Activated T-cell treated with anti-CD3 and anti-CD28 coated beads for 1 hour (primary cell): ENCODE data around the gene USP21.
"Not testable (repeated sequence)": the region's sequence is repeated elsewhere in the genome, so short reads cannot be mapped to it uniquely, and the experiment has no call there.

Experiments used
- DNase-seq: peaks from one replicate; pipeline ENCODE4 v3.0.0-alpha.2; 2020; ENCODE audit warnings: low read depth

USP21 gene, protein sequence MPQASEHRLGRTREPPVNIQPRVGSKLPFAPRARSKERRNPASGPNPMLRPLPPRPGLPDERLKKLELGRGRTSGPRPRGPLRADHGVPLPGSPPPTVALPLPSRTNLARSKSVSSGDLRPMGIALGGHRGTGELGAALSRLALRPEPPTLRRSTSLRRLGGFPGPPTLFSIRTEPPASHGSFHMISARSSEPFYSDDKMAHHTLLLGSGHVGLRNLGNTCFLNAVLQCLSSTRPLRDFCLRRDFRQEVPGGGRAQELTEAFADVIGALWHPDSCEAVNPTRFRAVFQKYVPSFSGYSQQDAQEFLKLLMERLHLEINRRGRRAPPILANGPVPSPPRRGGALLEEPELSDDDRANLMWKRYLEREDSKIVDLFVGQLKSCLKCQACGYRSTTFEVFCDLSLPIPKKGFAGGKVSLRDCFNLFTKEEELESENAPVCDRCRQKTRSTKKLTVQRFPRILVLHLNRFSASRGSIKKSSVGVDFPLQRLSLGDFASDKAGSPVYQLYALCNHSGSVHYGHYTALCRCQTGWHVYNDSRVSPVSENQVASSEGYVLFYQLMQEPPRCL

GRCh38 chr1:161159087-161159912 is at the start of gene USP21:
TSS of gene USP21 (plus strand) at chr1:161159500. CDS start at chr1:161160641, 1,141 bp downstream.
- peak; percentile 90 for DNase-seq

GRCh38 chr1:161111117-161111516 is 48.2 kb upstream of the USP21 start:
- DNase-seq = no peak

- no peak for DNase-seq
Observed at GRCh38 chr1:161111527-161111926, 47.8 kb upstream of the USP21 start.

- no peak for DNase-seq
Observed at GRCh38 chr1:161113915-161114314, 45.4 kb upstream of the USP21 start.

DNA sequence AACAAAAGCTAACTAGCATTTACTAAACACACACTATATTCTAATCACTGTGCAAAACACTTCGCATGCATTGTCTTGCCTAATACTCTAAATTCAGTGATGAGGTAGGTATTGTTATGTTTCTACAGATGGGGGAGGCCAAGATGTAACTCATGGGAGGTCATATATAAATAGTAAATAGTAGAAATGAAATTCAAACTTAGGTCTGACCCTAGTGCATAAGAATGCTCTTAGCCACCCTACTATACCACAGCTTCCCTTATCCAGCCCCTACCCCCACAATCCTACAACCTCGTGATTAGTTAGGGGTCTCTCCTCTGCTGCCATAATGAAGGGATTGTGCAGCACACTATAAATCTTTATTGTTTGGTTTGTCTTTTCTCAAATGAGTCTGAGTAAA is 44.7 kb upstream of the USP21 start:
- no peak for DNase-seq

DNA sequence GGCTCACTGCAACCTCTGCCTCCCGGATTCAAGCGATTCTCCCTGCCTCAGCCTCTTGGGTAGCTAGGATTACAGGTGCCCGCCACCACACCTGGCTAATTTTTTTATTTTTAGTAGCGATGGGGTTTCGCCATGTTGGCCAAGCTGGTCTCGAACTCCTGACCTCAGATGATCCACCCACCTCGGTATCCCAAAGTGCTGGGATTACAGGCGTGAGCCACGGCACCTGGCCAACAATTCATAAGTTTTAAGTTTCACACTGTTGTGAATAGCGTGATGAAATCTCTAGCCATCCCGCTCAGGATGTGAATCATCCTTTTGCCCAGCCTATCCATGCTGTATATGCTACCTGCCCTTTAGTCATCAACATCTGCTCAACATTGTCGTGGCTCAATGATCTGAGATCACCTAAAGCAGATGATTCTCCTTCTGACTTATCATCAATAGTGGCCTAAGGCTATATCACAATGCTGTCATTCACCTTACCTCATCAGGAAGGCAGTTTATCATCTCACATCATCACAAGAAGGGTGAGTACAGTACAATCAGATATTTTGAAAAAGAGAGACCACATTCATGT is 44.1 kb upstream of the USP21 start:
- DNase-seq = no peak

DNA sequence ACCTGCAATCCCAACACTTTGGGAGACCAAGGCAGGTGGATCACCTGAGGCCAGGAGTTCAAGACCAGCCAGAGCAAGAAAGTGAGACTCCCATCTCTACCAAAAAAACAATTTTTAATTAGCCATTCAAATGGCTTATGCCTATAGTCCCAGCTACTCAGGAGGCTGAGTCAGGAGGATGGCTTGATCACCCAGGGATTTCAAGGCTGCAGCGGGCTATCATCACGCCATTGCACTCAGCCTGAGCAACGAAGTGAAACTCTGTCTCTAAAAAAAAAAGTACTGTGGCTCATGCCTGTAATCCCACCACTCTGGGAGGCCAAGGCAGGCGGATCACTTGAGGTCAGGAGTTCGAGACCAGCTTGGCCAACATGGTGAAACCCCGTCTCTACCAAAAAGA is 43.3 kb upstream of the USP21 start:
- not testable (repeated sequence) for DNase-seq

GRCh38 chr1:161117759-161118581 is 41.3 kb upstream of the USP21 start, which contains the start of the genes NIT1 and PFDN2:
TSS of gene NIT1 (plus strand) at chr1:161118105. CDS start at chr1:161118177, 72 bp downstream.
TSS of gene PFDN2 (minus strand) at chr1:161118037. CDS start at chr1:161118026, 11 bp downstream.
- peak; percentile 72 for DNase-seq

DNA sequence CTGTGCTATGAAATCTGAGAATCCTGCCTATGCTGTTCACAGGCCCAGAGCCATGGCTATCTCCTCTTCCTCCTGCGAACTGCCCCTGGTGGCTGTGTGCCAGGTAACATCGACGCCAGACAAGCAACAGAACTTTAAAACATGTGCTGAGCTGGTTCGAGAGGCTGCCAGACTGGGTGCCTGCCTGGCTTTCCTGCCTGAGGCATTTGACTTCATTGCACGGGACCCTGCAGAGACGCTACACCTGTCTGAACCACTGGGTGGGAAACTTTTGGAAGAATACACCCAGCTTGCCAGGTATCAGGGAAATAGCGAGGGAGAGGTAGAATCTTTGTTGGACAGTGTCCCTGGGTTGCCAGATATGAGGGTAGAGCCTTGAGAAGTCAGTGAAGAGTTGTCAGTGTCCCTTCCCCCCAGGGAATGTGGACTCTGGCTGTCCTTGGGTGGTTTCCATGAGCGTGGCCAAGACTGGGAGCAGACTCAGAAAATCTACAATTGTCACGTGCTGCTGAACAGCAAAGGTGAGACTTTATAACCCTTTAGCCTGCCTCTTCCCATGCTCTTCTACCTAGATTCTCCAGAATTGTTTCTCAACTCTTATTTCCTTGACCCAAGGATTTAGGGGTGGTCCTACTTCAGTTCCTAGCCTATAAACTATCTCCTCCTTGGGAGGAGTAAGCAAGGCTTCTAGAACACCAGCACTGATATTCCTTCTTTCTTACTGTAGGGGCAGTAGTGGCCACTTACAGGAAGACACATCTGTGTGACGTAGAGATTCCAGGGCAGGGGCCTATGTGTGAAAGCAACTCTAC is 40.0 kb upstream of the USP21 start:
- DNase-seq = peak; percentile 24

- no peak for DNase-seq
Observed at GRCh38 chr1:161121042-161121650, 38.2 kb upstream of the USP21 start.

DNA sequence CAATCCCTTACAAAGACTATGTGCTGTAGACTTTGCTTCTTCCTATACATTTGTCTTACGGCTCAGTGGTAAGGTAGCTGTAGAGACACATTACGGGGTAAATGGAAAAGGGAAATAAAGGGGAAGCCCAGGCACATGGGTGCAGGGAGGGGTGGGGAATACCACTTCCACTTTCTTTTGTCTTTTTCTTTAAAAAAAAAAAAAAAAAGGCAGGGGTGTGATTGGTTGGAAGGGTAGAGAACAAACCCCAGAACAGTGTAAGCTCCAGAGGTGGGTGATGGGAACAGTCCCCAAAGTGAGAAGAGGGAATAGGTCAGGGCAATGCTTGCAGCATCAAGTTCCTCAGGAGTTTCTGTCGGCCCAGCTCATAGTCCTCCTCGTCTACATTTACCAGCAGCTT is 37.5 kb upstream of the USP21 start:
- no peak for DNase-seq

- DNase-seq = no peak
Observed at GRCh38 chr1:161122967-161123366, 36.3 kb upstream of the USP21 start.

GRCh38 chr1:161127649-161128048 is 31.7 kb upstream of the USP21 start:
- no peak for DNase-seq

GRCh38 chr1:161128591-161129420 is 30.5 kb upstream of the USP21 start:
- no peak for DNase-seq

GRCh38 chr1:161130266-161130665 is 29.0 kb upstream of the USP21 start:
- DNase-seq = no peak

DNA sequence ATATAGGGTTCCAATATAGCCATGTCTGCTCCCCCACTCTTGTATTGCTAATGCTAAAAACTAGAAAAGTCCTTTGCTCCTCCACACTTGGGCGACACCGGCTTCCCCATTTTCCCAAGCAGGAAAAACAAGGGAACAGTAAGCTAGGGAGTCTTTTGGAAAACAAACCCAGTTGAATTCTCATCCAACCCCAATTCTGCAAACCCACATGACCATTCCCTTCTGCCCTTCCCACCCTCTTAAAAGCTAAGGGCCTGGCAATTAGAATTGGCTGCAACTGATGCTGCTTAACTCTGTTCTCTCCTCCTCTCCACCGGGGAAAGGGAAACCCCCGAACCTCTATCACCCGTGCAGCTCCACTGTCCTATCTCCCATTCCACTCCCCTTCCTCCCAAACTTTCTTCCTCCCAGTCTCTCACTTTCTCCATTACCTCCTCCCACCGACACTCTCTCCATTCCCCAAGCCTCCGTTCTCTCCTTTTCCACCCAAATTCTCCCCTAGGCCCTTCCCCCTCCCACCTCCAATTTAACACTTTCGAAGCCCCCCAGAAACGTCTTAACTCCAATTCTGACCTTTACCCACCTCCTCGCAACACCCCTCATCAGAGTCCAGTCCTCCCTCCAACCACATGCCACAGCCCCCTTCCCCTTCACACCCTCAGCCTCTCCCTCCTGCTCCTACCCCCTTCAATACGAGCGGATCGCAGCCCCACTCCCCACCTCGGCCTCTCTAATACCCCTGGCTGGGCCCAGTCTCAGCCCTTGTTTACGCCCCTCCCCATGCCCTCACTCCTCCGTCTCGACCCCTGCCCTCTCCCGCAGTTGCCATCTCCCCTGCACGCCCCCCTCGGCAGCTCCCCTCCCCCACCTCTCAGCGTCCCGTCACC is 27.5 kb upstream of the USP21 start:
- no peak for DNase-seq

DNA sequence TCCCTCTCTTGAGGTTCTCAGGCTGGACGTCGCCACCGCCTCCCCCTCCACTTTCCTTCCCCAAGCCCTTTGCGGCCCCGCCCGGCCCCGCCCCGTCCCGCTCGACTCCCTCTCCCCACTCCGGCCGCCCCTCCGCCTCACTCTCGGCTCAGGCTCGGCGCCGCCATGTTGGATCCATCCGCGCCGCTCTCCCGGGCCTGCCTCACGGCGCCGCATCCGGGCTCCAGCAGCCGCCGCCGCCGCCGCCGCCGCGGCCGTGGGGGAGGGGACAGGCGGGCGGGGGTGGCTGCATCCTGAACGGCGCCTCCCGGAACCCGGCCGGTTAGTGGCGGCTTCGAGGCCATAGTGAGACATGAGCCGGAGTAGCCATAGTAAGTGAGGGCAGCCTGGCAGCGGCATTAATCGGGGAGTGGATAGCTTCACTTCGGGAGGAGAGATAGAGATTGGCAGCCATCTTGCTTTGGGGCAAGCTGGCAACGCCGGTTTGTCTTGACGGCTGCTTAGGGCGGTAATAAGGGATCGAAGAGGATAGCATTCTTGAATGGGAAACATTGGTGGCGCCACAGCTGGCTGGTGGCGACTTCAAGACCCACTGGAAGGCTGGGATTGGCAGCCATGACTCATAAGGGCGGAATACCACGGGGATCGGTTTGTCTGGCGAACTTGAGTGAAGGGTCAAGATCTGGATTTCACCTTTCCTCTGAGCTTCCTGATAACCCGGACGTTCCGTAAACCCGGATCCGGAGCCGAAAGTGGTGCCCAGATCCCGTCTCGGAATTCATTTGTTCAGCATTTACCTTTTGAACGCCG is 26.7 kb upstream of the USP21 start, which contains the start of gene DEDD:
TSS of gene DEDD (minus strand) at position 258 of the 810 bp plus-strand sequence. CDS start 8,205 bp downstream, outside the sequence.
- peak; percentile 76 for DNase-seq
